NOMO-1 treated with DMSO at 0.1 percent for 48 hours (cell line): ENCODE results near the gene ZDHHC16.
"Not testable (repeated sequence)": the region's sequence is repeated elsewhere in the genome, so short reads cannot be mapped to it uniquely, and the experiment has no call there.

Experiments
- DNase-seq: peaks from one replicate; lab custom pipeline; 2025; ENCODE audit not compliant: unreplicated experiment; lab: John Stamatoyannopoulos, UW

ZDHHC16 gene

GRCh38 chr10:97434055-97434454, 11.9 kb upstream of the ZDHHC16 start:
- DNase-seq, result no peak

- no peak for DNase-seq
These were observed 11.4 kb upstream of the ZDHHC16 start for GRCh38 chr10:97434557-97434956.

- DNase-seq, result no peak
These were observed 10.8 kb upstream of the ZDHHC16 start for GRCh38 chr10:97435211-97435610.

- no peak for DNase-seq
These were observed 3.7 kb upstream of the ZDHHC16 start for GRCh38 chr10:97442277-97442676.

- no peak for DNase-seq
These were observed 1.8 kb upstream of the ZDHHC16 start for GRCh38 chr10:97444212-97444611.

GRCh38 chr10:97445357-97445721, 636 bp upstream of the ZDHHC16 start:
- DNase-seq, result no peak

GRCh38 chr10:97450828-97451227, 4.9 kb downstream of the ZDHHC16 start:
- no peak for DNase-seq

GRCh38 chr10:97451605-97452004, 5.6 kb downstream of the ZDHHC16 start:
- no peak for DNase-seq

- no peak for DNase-seq
These were observed 6.4 kb downstream of the ZDHHC16 start for GRCh38 chr10:97452352-97452751.

- DNase-seq, result no peak
These were observed 8.5 kb downstream of the ZDHHC16 start for GRCh38 chr10:97454330-97455036.

- no peak for DNase-seq
These were observed 10.2 kb downstream of the ZDHHC16 start for GRCh38 chr10:97456034-97456685.

- no peak for DNase-seq
These were observed 10.7 kb downstream of the ZDHHC16 start for GRCh38 chr10:97456686-97457065.

GRCh38 chr10:97459111-97459510, 13.1 kb downstream of the ZDHHC16 start:
- no peak for DNase-seq

- DNase-seq, result no peak
These were observed 14.0 kb downstream of the ZDHHC16 start for GRCh38 chr10:97459933-97460332.

- no peak for DNase-seq
These were observed 16.3 kb downstream of the ZDHHC16 start for GRCh38 chr10:97462309-97462708.

GRCh38 chr10:97463363-97464132, 17.6 kb downstream of the ZDHHC16 start:
- DNase-seq, result peak; percentile 57

GRCh38 chr10:97464226-97464625, 18.3 kb downstream of the ZDHHC16 start:
- DNase-seq, result no peak

GRCh38 chr10:97465982-97466381, 20.0 kb downstream of the ZDHHC16 start:
- no peak for DNase-seq

- DNase-seq, result no peak
These were observed 20.8 kb downstream of the ZDHHC16 start for GRCh38 chr10:97466755-97467154.

GRCh38 chr10:97468162-97468561, 22.2 kb downstream of the ZDHHC16 start:
- no peak for DNase-seq

GRCh38 chr10:97468781-97469180, 22.8 kb downstream of the ZDHHC16 start:
- DNase-seq, result not testable (repeated sequence)

- no peak for DNase-seq
These were observed 28.9 kb downstream of the ZDHHC16 start for GRCh38 chr10:97474918-97475317.
